GM19395 (cell line): ENCODE results near the gene MTHFD2.

Experiments
- ATAC-seq: cut with Tn5 transposase; IDR thresholded peaks from one replicate; pipeline ENCODE4 v1.9.1; 2021; ENCODE audit warnings: mild to moderate bottlenecking, moderate library complexity; ENCODE audit not compliant: unreplicated experiment

MTHFD2 gene

GRCh38 chr2:74260495-74260894, 62.1 kb downstream of the MTHFD2 start:
- ATAC-seq = no peak

GRCh38 chr2:74261204-74261864, 62.9 kb downstream of the MTHFD2 start:
- ATAC-seq = no peak

GRCh38 chr2:74262681-74263080, 64.3 kb downstream of the MTHFD2 start:
- no peak for ATAC-seq

GRCh38 chr2:74264281-74264680, 65.9 kb downstream of the MTHFD2 start:
- no peak for ATAC-seq

- ATAC-seq = no peak
Measured at GRCh38 chr2:74267068-74267467, 68.7 kb downstream of the MTHFD2 start.
